HG03354 (cell line): ENCODE data around the gene ANKRD33.

Experiments
- ATAC-seq: cut with Tn5 transposase; IDR thresholded peaks from one replicate; pipeline ENCODE4 v1.9.1; 2021; ENCODE audit warnings: mild to moderate bottlenecking; ENCODE audit not compliant: unreplicated experiment, poor library complexity, severe bottlenecking

The ANKRD33 gene

GRCh38 chr12:51913071-51914033 is 25.4 kb downstream of the ANKRD33 start:
- no peak for ATAC-seq

GRCh38 chr12:51914034-51914923 is 26.4 kb downstream of the ANKRD33 start:
- ATAC-seq: no peak

- ATAC-seq: no peak
Observed at GRCh38 chr12:51915003-51915625, 27.2 kb downstream of the ANKRD33 start.

- no peak for ATAC-seq
Observed at GRCh38 chr12:51915951-51916350, 28.0 kb downstream of the ANKRD33 start.

GRCh38 chr12:51917041-51917590 is 29.2 kb downstream of the ANKRD33 start:
- no peak for ATAC-seq

- no peak for ATAC-seq
Observed at GRCh38 chr12:51917746-51918453, 30.0 kb downstream of the ANKRD33 start.

GRCh38 chr12:51920046-51920445 is 32.1 kb downstream of the ANKRD33 start:
- no peak for ATAC-seq

GRCh38 chr12:51921017-51921725 is 33.3 kb downstream of the ANKRD33 start:
- no peak for ATAC-seq

- ATAC-seq: no peak
Observed at GRCh38 chr12:51922146-51922545, 34.2 kb downstream of the ANKRD33 start.

GRCh38 chr12:51922762-51923505 is 35.0 kb downstream of the ANKRD33 start:
- no peak for ATAC-seq

GRCh38 chr12:51923506-51924365 is 35.8 kb downstream of the ANKRD33 start:
- ATAC-seq: no peak

GRCh38 chr12:51924551-51925319 is 36.8 kb downstream of the ANKRD33 start:
- peak; percentile 65 for ATAC-seq

GRCh38 chr12:51925346-51926063 is 37.6 kb downstream of the ANKRD33 start:
- no peak for ATAC-seq

GRCh38 chr12:51926064-51926632 is 38.2 kb downstream of the ANKRD33 start:
- ATAC-seq: no peak

- ATAC-seq: no peak
Observed at GRCh38 chr12:51926718-51927117, 38.8 kb downstream of the ANKRD33 start.
